ENCODE measurements around the gene DDO.

DDO gene

GRCh38 chr6:110415086-110415916, at the start of gene DDO:
Gene DDO (minus strand): TSS chr6:110415575. CDS start chr6:110413462, 2,113 bp downstream.
- no peak for DNase-seq

- DNase-seq, result no peak
Observed at GRCh38 chr6:110462884-110463481, 47.6 kb upstream of the DDO start.

- no peak for DNase-seq
Observed at GRCh38 chr6:110461376-110461775, 46.0 kb upstream of the DDO start.

- DNase-seq, result no peak
Observed at GRCh38 chr6:110459137-110459536, 43.8 kb upstream of the DDO start.

GRCh38 chr6:110458476-110458875, 43.1 kb upstream of the DDO start:
- no peak for DNase-seq

- DNase-seq, result peak; percentile 12
Observed at GRCh38 chr6:110457567-110458175, 42.3 kb upstream of the DDO start.

GRCh38 chr6:110456694-110457093, 41.3 kb upstream of the DDO start:
- no peak for DNase-seq

- no peak for DNase-seq
Observed at GRCh38 chr6:110449541-110449895, 34.1 kb upstream of the DDO start.

GRCh38 chr6:110448846-110449540, 33.6 kb upstream of the DDO start:
- DNase-seq, result no peak

- no peak for DNase-seq
Observed at GRCh38 chr6:110447761-110448160, 32.4 kb upstream of the DDO start.

- DNase-seq, result no peak
Observed at GRCh38 chr6:110446405-110446804, 31.0 kb upstream of the DDO start.

- no peak for DNase-seq
Observed at GRCh38 chr6:110440026-110440425, 24.7 kb upstream of the DDO start.

GRCh38 chr6:110439356-110439755, 24.0 kb upstream of the DDO start:
- no peak for DNase-seq

GRCh38 chr6:110434961-110435602, 19.7 kb upstream of the DDO start:
- no peak for DNase-seq

- no peak for DNase-seq
Observed at GRCh38 chr6:110432285-110432900, 17.0 kb upstream of the DDO start.

- DNase-seq, result no peak
Observed at GRCh38 chr6:110430741-110431140, 15.4 kb upstream of the DDO start.

- no peak for DNase-seq
Observed at GRCh38 chr6:110430236-110430635, 14.9 kb upstream of the DDO start.

- no peak for DNase-seq
Observed at GRCh38 chr6:110428153-110428552, 12.8 kb upstream of the DDO start.

GRCh38 chr6:110425816-110426215, 10.4 kb upstream of the DDO start:
- no peak for DNase-seq

- no peak for DNase-seq
Observed at GRCh38 chr6:110422444-110422822, 7.1 kb upstream of the DDO start.

GRCh38 chr6:110421749-110422443, 6.5 kb upstream of the DDO start:
- DNase-seq, result no peak
